Ovary (tissue), 9 donors: ENCODE measurements around the gene HDGF. TPM values are rescaled to one million over a fixed set of nuclear protein-coding genes. Genes with fewer than 3 reads are reported as not detected.

Source experiments
- DNase-seq, 5 donors: peaks; one replicate each; pipeline ENCODE4 v3.0.0-alpha.2; 2019 to 2020
- H3K27ac ChIP-seq, 2 donors: fragments of 200-600 bp; one replicate each; pipeline versions ENCODE4 v1.5.1 to v1.8.0; 2019 to 2022
- H3K27me3 ChIP-seq: fragments of 200-600 bp; one replicate; pipeline ENCODE4 v1.8.0; 2022
- H3K36me3 ChIP-seq: fragments of 200-600 bp; sonication (generic); one replicate; pipeline ENCODE4 v1.5.1; 2019
- H3K4me1 ChIP-seq: one replicate; pipeline ENCODE4 v1.8.1; 2013; ENCODE audit warnings: mild to moderate bottlenecking, moderate library complexity; ENCODE audit not compliant: insufficient read depth
- H3K4me3 ChIP-seq: fragments of 200-600 bp; sonication (generic); one replicate; pipeline ENCODE4 v1.5.1; 2017
- H3K9me3 ChIP-seq, 2 donors: fragments of 200-600 bp in 1 of 2; sonication (generic) in 1 of 2; one replicate each; pipeline versions ENCODE4 v1.5.1 to v1.8.1; 2013 to 2019; ENCODE audit warnings: mild to moderate bottlenecking in 1 of 2, moderate library complexity in 1 of 2
- CTCF ChIP-seq, 3 donors: fragments of 450-650 bp in 2 of 3; fragments of 200-600 bp in 1 of 3; IDR thresholded peaks; one replicate each; pipeline versions ENCODE4 v1.5.1 to v1.8.0; 2016 to 2022; ENCODE audit warnings: antibody characterized with exemption in 3 of 3, mild to moderate bottlenecking in 1 of 3
- EP300 ChIP-seq: sonication (generic); formaldehyde crosslinking; IDR thresholded peaks from one replicate; pipeline ENCODE4 v1.6.1; 2017; ENCODE audit warnings: antibody characterized with exemption
- POLR2A ChIP-seq: fragments of 450-650 bp; IDR thresholded peaks from one replicate; pipeline ENCODE4 v1.6.1; 2017; ENCODE audit warnings: antibody characterized with exemption, mild to moderate bottlenecking, moderate library complexity
- WGBS, 3 donors: extraction: QIAGEN DNeasy Blood & Tissue Kit in 1 of 3; methylation state at CpG; one replicate each; pipeline versions ENCODE4 v1.1.5 to v1.1.7; 2013 to 2017; 5-methylcytosine and 5-hydroxymethylcytosine counted together
- intact Hi-C, 4 donors: fragments of 100-400 bp; cut with DNase I; formaldehyde crosslinking; loops; one replicate each; pipeline versions ENCODE4 v1.11.0 to v1.15.1; 2022 to 2023
- polyA plus RNA-seq, 2 donors: library from polyadenylated mRNA; stranded (reverse); fragments of 200-250 nt in 1 of 2; fragments of 350-450 nt in 1 of 2; fragmentation: Illumina TruSeq in 1 of 2; extraction: RNeasy Lipid Tissue Mini Kit (QIAGEN cat#74804) in 1 of 2; gene quantifications; one replicate each; pipeline ENCODE4 v1.2.3, GENCODE V29; 2013 to 2014
- total RNA-seq, 7 donors: library from RNA; depleted of rRNA in 2 of 7; stranded (reverse); fragments of >200 nt in 2 of 7; fragmentation: NEBNext Ultra II Directional in 3 of 7; extraction: Animal tissue kit (Norgen Biotek cat#: 25700) in 3 of 7; gene quantifications; one replicate each; pipeline versions ENCODE4 v1.1.0 to v1.2.4, GENCODE V29; 2016 to 2023
- donor health status: DM: no; HTN: no; CAD: no; lungs with moderate emphysema.
- donor health status: DM: no; HTN: no; CAD: no.
- donor health status: Bipolar disorder and iron deficiency.
- donor health status: DM: yes; HTN: yes; CAD: no.
- donor health status: DM: no; HTN: no; CAD: no.
- donor health status: DM: yes; HTN: yes; CAD: no.

Gene HDGF
- total and polyA plus RNA-seq, 9 donors, result 81.1 to 184 (median 146) TPM

- Histone ChIP-seq H3K36me3 (no peaks in the 10 kb centered on the region), H3K27me3 (no peaks in the 10 kb centered on the region), H3K4me1 (peaks cover 7% of the 10 kb centered on the region), H3K4me3 (peak overlapping the region; percentile 85), H3K9me3 (no peaks in the 10 kb centered on the region), H3K27ac (no peak overlapping the region)
- TF ChIP-seq POLR2A (no peak), EP300 (no peak), CTCF (IDR thresholded peaks at IDR 0.05) (no peak)
- intact Hi-C loops, result no loop called here
- 11 to 14% (median 11%) methylated on average over 8 of the region's 8 CpGs for WGBS, 3 donors
- DNase-seq, result no peak
These were observed 17.3 kb upstream of the HDGF start for GRCh38 chr1:156768610-156769295.

- Histone ChIP-seq H3K27ac (peak overlapping the region; percentile 70 to 83), H3K27me3 (no peaks in the 10 kb centered on the region), H3K36me3 (no peaks in the 10 kb centered on the region), H3K4me1 (peaks cover 2% of the 10 kb centered on the region), H3K9me3 (no peaks in the 10 kb centered on the region), H3K4me3 (peak overlapping the region; percentile 85)
- TF ChIP-seq EP300 (no peak), CTCF (IDR thresholded peaks at IDR 0.05) (no peak), POLR2A (no peak)
- 0 to 1% (median 1%) methylated on average over 24 to 31 of the region's 31 CpGs for WGBS, 3 donors
- DNase-seq, result peak in 4 of 5 donors; percentile 47 to 73 (median 58)
- intact Hi-C loops, result loop anchor here in 1 of 4 donors (2.0 kb wide), 1 partner anchor 27 kb away; the partner anchor contains the start of gene MRPL24
These were observed 16.6 kb upstream of the HDGF start for GRCh38 chr1:156767879-156768604.

GRCh38 chr1:156767101-156767878, 15.8 kb upstream of the HDGF start, which contains the start of gene PRCC:
Gene PRCC, plus strand, starts transcription at chr1:156767535. Its CDS starts 237 bp downstream, at chr1:156767772.
- Histone ChIP-seq H3K27ac (peak within 1 kb of the TSS; percentile 70 to 83), H3K9me3 (no peaks in the 10 kb centered on the region), H3K27me3 (no peaks in the 10 kb centered on the region), H3K4me3 (peak within 1 kb of the TSS; percentile 85), H3K36me3 (no peaks in the 10 kb centered on the region), H3K4me1 (no peaks in the 10 kb centered on the region)
- intact Hi-C loops, result loop anchor here in 1 of 4 donors (2.0 kb wide), 1 partner anchor 26 kb away; the partner anchor contains the start of gene MRPL24
- 0% methylated on average over 34 to 50 of the region's 50 CpGs for WGBS, 3 donors
- no peak for TF ChIP-seq CTCF (IDR thresholded peaks at IDR 0.05)
- TF ChIP-seq POLR2A, result peak; percentile 70
- DNase-seq, result peak; percentile 96 to 98 (median 97)
